Fibroblast of villous mesenchyme (primary cell): ENCODE results near the gene AK8. TPM values are rescaled to one million over a fixed set of nuclear protein-coding genes. Genes with fewer than 3 reads are reported as not detected.

Source experiments
- DNase-seq: peaks from one replicate; pipeline ENCODE4 v3.0.0-alpha.2; 2010; ENCODE audit warnings: low read depth
- H3K4me3 ChIP-seq: 2 replicates; pipeline ENCODE4 v1.5.1; 2011; ENCODE audit warnings: low read depth, mild to moderate bottlenecking, low read length
- total RNA-seq: library from RNA; depleted of rRNA; stranded (reverse); fragments of >200 nt; gene quantifications from 2 replicates; pipeline ENCODE4 v1.2.3, GENCODE V29; 2012
- TF ChIP-seq, protein P1 (sequence below): IDR thresholded peaks from 2 replicates; pipeline ENCODE4 v1.5.1; 2012; ENCODE audit warnings: low read depth, mild to moderate bottlenecking, low read length; ENCODE audit not compliant: insufficient read depth

Gene AK8
- total RNA-seq, 1 donor = not detected

DNA sequence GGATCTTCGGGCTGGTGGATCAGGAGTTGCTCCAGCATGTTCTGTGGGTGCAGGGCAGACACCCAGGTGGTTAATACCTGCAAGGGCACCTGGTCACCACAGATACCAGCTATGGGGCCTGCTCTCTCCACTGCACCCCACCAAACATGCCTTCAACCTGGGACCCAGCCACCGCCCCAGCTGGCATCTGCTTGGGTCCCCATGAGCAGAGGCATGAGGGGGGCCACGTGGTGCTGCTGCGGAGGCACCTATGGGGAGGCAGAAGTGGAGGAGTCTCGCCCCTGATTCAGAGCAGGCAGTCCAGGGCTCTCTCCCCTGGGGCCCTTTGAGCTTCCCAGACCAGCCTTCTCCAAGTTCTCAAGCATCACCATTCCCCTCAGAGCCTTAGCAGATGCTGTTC, 2.9 kb downstream of the AK8 start:
- no peak for DNase-seq
- TF ChIP-seq, protein P1, sequence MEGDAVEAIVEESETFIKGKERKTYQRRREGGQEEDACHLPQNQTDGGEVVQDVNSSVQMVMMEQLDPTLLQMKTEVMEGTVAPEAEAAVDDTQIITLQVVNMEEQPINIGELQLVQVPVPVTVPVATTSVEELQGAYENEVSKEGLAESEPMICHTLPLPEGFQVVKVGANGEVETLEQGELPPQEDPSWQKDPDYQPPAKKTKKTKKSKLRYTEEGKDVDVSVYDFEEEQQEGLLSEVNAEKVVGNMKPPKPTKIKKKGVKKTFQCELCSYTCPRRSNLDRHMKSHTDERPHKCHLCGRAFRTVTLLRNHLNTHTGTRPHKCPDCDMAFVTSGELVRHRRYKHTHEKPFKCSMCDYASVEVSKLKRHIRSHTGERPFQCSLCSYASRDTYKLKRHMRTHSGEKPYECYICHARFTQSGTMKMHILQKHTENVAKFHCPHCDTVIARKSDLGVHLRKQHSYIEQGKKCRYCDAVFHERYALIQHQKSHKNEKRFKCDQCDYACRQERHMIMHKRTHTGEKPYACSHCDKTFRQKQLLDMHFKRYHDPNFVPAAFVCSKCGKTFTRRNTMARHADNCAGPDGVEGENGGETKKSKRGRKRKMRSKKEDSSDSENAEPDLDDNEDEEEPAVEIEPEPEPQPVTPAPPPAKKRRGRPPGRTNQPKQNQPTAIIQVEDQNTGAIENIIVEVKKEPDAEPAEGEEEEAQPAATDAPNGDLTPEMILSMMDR = no peak
- H3K4me3 ChIP-seq = no peak overlapping the region

DNA sequence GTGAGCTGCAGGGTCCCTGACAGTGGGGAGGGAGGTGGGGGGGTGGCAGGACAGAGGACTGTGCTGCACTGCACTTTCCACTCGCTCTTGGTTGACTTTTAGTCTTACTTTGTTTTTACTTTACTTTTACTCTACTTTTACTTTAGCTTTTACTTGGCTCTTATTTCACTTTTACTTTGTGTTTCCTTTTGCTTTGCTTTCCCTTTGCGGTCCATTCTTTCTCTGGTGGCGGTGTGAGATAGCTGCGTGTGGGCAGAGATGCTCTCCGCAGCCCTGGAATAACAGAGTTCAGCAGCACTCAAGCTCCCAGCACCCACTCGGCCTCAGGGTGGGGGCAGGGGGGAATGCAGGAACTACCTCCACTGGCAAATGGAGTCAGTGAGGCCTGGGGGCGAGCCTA, 4.7 kb downstream of the AK8 start:
- TF ChIP-seq, protein P1 = no peak
- no peak for DNase-seq
- no peak overlapping the region for H3K4me3 ChIP-seq

DNA sequence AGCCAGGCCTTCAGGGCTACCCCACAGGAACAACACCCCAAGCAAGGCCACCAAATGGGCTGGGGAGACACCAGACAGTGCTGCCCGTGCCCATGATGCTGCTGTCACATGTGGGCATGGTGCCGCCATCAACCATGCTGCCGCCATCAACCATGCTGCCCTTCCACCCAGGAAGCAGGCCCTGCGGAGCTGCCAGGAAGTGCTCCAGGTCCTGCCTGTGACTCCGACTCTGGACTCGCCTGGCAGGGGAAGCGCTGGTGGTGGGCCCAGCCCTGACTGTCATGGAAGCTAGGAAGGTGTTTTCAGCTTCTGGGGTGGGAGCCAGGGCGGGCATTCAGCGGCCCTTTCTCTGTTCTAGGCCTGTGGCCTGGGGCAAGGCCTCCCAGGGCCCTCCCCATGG, 8.8 kb downstream of the AK8 start:
- DNase-seq = no peak
- no peak overlapping the region for H3K4me3 ChIP-seq
- TF ChIP-seq, protein P1 = no peak

DNA sequence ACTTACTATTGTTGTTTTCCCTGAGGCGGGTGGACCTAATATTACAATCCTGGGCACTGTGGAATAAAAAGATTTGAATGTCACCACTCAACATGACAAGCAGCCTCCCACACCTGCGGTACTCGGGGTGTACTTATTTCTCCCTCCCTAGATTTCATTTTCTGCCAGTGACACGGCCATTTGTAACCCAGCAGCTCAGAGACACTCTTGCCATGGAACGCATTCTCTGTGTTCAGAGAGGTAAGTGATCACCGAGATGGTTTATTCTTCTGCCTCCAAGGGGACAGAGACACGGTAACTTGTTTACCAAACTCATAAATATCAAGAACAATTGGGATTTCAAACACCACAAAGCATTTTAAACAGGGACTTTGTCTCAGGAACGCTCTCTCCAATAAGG, 11.2 kb downstream of the AK8 start:
- TF ChIP-seq, protein P1 = no peak
- H3K4me3 ChIP-seq = no peak overlapping the region
- DNase-seq = no peak

DNA sequence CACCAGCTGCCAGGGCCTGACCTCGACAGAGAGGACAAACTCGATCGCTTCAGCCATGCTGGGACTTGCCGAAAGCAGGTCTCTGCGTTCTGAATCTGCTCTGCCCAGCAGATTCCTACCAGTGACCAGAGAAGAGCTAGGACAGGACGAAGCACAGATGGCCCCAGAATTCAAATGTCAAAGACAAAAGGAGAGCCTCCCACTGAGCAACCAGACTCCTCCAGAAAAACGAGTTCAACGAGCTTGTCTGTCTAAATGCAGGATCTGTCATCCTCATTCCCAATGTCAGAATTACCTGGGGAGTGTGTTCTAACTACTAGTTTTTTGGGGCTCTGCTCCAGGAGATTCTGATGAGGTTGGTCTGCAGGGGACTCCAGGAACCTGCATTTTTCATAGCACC, 13.4 kb downstream of the AK8 start:
- no peak overlapping the region for H3K4me3 ChIP-seq
- TF ChIP-seq, protein P1 = no peak
- DNase-seq = no peak

DNA sequence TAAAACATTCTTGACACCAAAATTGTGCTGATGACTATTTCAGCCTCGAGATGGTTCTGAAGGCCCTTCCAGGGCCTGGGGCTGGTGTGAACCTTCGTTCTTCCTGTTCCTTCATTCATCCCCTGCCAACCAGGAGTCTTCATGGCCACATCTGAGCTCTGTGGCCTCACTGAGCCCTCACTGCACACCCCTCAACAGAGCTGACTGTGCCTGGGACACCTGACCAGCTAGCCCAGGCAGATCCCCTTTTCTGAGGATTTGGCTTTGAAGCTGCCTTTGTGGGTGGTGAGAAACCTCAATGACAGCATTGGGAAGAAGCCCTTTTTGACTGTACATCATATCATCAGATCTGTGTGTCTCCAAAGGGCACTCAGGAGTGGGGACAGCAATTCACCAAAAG, 13.8 kb downstream of the AK8 start:
- no peak overlapping the region for H3K4me3 ChIP-seq
- no peak for DNase-seq
- TF ChIP-seq, protein P1 = no peak

DNA sequence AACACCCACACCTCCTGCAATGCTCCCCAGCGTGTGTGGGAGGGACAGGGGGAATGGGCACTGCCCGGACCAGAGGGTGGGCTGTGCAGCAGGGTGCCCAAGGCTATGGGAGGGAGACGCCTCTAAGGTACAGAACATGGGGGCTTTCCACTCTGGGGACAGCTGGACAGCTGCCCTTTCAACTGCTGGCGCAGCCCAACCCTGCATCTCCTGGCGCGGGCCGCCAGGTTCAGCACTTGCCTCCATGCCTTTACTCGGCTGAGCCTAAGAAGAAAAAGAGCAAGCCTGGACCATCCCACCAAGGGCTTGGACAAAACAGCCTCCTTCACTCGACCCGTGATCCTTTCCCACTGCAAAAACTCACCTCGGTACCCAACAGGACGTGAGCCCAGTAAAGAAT, 15.0 kb downstream of the AK8 start:
- DNase-seq = no peak
- no peak overlapping the region for H3K4me3 ChIP-seq
- TF ChIP-seq, protein P1 = no peak
